ENCODE results near the gene EOLA1.
"Not testable (repeated sequence)": the region's sequence is repeated elsewhere in the genome, so short reads cannot be mapped to it uniquely, and the experiment has no call there.

The EOLA1 gene

DNA sequence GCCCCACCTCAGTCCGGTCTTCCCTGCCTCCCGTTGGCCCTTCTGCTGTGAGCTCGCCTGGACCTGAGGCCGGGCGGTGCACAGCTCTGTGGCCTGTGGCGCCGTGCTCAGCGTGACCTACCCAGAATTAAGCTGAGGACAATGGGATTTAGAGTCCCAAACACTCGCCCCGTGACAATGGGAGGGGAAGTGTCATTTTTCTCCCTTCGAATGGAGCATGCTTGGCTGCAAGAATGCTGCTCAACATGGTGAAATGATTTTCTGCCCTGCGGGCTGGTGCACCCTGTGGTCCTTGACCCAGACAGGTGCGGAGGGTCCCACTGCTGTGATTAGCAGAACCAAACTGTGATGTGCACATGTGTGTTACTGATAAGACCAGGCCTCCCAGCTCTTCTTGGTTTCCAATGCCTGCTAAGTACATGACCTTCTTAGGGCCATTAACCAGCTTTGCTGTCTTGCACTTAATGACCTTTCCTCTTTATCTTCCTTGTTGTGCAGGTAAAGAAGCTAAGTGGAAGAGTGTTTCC lies 772 bp downstream of the EOLA1 start:
- in situ Hi-C loops (cut with MboI; ENCODE audit: low sequenced_read_pairs) = no loop called here

DNA sequence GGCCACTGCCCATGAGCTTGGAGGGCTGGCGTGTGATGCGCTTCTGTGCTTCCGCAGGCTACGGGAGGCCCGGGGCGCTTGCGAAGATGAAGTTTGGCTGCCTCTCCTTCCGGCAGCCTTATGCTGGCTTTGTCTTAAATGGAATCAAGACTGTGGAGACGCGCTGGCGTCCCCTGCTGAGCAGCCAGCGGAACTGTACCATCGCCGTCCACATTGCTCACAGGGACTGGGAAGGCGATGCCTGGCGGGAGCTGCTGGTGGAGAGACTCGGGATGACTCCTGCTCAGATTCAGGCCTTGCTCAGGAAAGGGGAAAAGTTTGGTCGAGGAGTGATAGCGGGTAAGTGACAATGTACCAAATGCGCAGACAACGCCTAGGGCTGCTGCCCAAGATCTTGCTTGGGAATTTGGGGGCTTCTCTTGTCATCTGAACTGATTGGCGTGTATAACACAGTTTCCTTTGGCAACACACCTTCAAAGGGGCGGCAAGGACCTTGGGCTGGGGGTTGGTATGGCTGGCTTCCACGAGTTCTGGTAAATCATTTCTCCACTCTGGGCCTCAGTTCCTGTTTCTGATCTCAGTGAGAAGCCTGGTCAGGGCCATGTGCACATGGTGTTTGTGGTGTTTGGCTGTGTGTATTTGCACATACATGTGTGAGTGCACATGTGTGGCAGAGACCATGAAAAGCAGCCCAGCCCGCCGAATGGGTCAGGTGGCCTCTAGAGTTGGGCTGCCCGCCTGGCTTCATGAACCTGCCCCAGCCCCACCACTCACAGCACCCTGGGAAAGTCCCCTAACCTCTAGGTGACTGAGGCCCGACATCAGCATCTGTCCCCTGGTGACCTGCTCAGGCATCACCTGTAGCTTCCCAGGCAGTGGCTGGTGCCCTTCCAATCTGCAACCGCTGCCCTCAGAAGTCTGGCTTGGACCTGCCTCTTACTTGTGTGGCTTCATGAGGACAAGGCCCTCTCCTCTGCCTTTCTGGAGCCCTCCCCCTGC lies 5.0 kb downstream of the EOLA1 start:
- in situ Hi-C loops (cut with MboI; ENCODE audit: low sequenced_read_pairs) = not testable (repeated sequence)

DNA sequence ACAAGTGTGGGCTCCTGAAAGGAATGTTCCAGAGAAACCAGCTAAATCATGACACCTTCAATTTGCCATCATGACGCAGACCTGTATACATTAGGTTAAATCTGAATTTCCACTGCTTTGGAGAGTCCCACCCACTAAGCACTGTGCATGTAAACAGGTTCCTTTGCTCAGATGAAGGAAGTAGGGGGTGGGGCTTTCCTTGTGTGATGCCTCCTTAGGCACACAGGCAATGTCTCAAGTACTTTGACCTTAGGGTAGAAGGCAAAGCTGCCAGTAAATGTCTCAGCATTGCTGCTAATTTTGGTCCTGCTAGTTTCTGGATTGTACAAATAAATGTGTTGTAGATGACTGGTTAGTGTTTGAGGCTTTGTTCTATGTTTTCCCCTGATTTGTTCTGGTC lies 6.2 kb downstream of the EOLA1 start:
- in situ Hi-C loops (cut with MboI; ENCODE audit: low sequenced_read_pairs) = not testable (repeated sequence)

DNA sequence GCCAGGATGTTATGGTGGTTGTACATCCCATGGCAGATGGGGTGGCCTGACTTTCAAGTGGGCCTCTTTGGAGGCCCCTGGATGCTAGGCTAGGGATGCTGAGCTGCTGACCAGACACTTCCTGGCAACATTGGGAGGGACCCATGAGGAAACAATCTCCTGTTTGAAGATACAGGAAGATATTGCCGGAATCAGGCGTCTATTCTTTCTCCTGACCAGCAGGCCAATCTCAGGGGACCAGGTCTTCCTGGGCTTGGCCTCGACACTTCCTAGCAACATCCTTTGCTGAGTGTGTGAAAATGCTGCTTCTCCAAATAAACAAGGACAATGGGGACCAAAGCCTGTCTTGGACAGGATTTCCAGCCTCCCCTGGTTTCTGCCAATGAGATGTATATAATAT lies 7.0 kb downstream of the EOLA1 start:
- in situ Hi-C loops (cut with MboI; ENCODE audit: low sequenced_read_pairs) = not testable (repeated sequence)

DNA sequence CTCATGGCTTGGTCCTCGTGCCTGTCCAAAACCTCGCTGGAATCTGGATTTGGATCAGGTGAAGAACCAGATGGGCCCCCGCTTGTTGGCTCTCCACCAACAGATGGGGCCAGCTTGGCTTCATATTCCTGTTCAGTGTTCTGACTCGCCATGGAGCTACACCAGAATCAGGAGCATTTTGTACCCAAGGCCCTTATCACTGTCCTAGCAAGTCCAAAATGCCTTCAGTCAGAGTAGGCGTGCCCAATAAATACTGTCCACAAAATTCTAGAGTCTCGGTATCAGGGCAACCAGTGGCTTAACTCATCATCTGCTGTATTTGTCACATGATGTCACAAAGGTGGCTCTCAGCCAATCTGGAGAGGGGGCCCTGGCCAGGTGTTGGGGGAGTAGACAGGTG lies 8.9 kb downstream of the EOLA1 start, which contains the start of gene HSFX3:
HSFX3 (minus strand) TSS at position 224 of the 400 bp plus-strand sequence; CDS start at position 152, 72 bp downstream.
- in situ Hi-C loops (cut with MboI; ENCODE audit: low sequenced_read_pairs) = not testable (repeated sequence)

DNA sequence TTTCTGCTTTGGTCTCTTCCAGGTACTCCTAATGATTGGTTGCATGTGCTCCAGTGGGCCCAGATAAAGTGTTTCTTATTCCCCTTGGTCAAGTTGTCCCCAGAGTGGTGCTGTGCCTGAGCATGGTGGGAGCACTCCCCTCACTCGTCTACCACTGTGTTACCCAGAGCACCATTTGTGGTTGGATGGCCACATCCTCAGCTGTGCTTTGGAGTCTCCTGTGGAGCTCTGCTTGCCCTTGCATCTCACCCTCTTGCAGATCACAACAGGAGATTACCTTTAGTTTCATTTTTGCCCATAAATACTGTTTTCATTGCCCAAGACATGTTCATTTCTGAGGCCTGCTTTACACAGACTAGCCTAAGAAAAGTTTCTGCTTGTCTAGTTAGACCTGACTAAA lies 9.6 kb downstream of the EOLA1 start:
- in situ Hi-C loops (cut with MboI; ENCODE audit: low sequenced_read_pairs) = not testable (repeated sequence)

DNA sequence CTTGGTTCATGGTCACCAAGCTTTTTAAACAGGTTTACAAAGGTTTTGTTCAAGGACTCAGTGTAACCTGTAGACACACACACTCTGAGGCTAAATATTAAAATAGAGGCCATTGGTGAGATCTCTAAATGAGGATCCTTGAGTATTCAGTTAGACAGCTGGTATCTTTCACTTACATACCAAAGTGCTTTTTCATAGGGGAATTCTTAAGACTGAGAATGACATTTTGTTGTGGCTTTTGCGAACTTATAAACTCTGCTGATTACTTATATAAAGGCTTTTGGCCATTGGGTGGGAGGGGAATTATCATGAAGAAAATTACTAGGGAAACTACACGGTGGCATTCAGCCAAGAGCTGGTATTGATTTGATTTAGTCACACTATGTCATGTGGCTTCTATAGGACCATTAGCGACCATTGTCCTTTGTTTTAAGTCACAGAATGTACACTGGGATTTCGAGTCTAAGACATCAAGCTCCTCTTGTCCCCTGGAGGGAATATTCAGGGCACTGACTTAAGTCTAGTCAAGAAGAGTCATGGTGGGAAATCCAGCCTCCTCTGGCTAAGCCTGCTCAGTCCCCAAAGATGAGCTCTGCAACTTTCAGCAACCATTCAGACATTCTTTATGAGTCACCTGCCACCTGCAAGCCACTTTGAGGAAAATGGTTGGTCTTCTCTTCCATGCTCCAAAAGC lies 10.6 kb downstream of the EOLA1 start:
- in situ Hi-C loops (cut with MboI; ENCODE audit: low sequenced_read_pairs) = not testable (repeated sequence)

DNA sequence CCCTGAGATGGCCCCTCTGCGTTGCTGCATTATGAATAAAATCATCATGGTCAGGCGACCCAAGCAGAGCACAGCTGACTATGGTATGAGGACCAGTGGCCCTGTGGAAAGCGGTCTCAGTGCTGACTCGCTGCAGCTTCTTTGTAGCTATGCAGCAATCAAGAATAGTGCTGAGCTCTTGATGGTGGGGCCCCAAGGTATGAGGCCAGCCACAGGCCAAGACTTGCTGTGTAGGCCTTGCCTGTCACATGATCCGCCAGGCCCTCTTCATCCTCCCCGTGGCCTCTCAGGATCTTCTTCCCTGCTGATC lies 11.1 kb downstream of the EOLA1 start:
- in situ Hi-C loops (cut with MboI; ENCODE audit: low sequenced_read_pairs) = not testable (repeated sequence)

DNA sequence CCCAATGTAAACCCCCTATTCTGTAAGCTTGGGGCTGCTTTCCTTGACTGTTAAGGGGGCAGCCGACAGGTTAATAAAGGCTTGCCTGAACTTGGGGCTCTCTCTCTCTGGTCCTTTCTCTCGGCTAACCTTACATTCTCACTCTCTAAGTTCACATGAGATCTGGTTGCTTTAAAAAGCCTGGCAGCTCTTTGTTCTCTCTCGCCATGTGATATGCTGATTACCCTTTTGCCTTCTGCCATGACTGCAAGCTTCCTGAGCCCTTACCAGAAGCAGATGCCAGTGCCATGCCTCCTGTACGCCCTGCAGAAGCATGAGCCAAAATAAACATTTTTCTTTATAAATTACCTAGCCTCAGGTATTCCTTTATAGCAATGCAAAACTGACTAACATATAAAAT lies 14.4 kb downstream of the EOLA1 start:
- in situ Hi-C loops (cut with MboI; ENCODE audit: low sequenced_read_pairs) = not testable (repeated sequence)

DNA sequence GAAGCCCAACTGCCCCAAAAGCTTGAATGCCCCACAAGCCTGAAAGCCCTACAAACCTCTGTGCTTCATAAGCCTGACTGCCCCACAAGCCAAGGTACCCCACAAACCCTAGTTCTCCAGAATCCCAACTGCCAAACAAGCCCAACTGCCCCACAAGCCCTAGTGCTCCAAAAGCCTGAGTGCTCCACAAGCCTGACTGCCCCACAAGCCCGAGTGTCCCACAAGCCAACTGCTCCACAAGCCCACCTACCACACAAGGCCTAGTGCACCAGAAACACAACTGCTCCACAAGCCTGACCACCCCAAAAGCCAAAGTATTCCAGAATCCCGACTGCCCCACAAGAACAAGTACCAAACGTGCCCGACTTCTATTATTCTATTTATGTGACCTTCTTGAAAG lies 22.5 kb downstream of the EOLA1 start:
- in situ Hi-C loops (cut with MboI; ENCODE audit: low sequenced_read_pairs) = no loop called here

DNA sequence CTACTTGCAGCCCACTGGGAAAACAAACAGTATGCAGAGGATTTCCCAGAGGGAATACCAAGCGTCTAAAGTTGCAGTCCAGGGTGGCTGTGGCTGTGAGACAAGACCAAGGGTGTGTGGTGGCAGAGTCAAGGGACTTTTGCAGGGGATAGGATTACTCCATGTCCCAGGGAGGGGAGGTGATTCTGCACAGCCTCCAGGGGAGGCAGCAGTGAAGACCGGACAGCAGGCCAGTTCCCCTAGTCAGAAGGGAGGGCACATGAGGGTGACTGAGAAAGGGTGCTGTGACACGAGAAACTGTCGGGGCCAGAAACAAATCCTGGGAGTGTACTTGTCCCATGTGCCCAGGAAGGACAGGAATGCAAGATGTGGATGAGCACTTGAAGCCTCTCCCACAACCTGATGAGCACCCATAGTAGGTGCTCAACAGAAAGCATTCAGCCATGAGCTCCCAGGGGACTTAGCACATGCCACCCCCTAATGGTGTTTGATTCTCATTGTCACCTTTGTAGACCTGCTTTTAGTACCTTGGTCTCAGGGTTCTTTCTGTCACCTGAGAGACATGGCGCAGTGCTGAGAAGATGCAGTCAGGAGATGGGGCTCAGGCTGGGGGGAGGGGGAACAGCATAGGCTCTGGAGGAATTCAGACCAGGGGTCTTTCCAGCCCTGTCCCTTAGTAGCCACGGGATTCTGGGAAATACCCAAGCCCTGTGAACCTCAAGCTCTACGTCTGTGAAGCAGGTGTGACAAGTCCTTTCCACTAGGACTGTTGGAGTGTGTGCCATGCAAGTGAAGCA lies 27.0 kb downstream of the EOLA1 start:
- in situ Hi-C loops (cut with MboI; ENCODE audit: low sequenced_read_pairs) = no loop called here

DNA sequence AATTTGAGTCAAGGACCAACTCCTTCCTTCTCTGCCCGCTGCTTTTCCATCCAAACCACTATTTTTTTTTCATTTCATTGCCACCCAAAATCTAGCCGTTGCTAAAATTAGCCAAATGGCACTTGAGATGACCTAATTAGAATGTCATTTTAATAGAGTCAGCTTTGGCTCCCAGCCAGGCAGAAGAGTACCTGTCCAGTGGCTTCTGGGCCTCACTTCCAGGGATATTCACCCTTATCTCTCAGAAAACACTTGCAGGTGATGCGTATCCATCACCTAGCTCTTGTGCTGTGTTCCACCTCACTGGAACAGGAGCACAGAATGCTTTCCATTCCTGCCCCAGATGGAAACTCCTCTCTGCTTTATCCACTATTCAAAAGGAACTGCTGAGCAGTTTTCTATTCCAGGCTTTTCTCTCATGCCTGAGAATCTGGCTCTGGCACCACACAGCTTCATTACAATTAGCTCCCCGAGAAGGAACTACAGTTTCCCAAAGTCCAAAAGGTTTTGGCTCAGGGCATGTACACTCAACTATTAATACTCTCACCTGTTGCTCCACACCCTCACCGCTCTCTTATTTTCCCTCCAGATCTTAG lies 28.0 kb downstream of the EOLA1 start:
- in situ Hi-C loops (cut with MboI; ENCODE audit: low sequenced_read_pairs) = no loop called here

DNA sequence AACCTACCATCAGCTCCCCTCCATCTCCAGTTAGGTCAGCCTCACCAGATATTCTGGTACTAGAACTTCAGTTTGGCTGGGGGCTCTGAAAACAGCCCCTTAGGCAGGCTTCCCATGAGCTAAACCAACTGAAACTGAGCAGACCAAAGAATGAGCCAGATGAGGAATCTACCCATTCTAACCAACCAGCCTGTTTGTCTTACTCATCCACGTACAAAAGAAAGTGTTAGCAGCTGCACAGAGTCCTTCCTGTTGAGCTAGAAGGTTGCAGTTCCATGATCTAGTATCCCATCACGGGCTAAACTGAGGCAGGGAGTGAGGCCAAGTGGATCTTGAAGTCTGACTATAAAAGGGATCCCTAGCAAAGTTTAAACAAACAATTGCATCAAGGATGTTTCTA lies 29.0 kb downstream of the EOLA1 start:
- in situ Hi-C loops (cut with MboI; ENCODE audit: low sequenced_read_pairs) = no loop called here

DNA sequence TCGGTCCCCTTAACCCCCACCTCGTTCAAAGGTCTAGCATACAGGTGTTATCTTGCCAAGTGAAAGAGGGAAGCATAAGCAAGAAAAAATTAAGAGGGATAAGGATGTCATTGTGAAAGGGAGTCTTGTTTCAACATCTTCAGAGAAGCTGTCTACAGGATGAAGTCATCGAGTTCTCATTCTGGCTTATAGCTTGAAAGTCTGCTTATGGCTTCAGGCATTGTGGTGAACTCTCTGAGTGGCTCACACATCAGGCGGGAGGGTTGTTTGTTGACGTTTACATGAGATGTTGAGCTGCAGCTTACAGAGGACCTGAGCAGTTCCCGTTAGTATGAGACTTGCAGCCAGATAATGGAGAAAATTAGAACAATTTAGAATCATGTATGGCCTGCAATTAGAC lies 29.9 kb downstream of the EOLA1 start:
- in situ Hi-C loops (cut with MboI; ENCODE audit: low sequenced_read_pairs) = no loop called here

DNA sequence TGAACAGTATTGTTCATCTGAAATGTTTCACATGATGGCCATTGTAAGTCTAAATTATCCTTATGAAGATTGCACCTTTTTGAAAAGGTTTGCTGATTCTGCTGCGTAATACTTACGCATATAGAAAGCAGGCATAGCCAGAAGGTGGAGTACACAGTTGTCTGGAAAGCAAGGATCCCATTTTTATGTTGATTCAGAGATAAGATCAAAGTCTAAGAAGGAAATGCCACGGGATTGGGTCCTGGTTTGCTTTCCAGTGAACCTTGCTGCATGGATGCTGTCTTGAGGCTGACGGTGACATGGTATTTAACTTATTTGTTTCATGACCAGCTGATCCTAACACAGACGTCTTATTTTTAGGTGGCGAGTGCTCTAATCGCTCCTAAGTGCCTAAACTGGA lies 31.0 kb downstream of the EOLA1 start:
- in situ Hi-C loops (cut with MboI; ENCODE audit: low sequenced_read_pairs) = no loop called here

DNA sequence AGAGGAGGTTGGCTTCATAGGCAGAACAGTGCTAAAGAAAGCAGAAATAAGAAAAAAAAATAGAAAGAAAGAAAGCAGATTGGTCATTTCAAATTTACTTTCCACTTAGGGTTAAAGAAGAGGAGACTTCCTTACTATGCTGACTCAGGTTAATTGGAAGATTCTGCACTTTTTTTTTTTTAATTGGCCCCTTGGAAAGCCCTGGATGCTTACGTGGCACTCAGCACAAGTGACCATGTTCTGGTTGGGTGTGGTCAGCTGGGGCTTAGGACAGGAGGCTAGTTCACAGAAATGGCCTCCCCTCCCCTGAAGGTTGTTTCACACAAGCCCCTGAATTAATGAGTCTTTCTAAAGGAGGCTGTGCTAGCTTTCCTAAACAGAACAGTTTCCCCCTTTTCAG lies 31.9 kb downstream of the EOLA1 start:
- in situ Hi-C loops (cut with MboI; ENCODE audit: low sequenced_read_pairs) = no loop called here

DNA sequence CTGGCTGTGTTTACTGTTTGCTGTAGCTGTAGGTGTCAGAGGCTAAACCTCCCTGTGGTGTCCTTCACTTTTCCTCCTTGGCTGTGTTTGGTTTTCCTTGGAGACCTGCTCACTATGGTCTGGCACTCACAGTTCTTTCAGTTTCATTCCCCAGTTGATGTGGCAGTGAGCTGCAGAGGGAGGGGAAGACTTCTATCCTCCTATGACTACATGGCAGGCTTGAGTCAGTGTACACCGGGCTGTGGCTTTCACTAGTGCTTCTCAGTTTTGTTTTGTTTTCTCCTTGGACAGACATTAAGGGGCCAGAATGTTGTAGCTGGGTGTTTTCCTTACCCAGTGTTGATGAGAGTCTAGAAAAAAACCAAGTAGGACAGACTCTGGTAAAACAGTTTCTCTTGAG lies 32.6 kb downstream of the EOLA1 start:
- in situ Hi-C loops (cut with MboI; ENCODE audit: low sequenced_read_pairs) = not testable (repeated sequence)

DNA sequence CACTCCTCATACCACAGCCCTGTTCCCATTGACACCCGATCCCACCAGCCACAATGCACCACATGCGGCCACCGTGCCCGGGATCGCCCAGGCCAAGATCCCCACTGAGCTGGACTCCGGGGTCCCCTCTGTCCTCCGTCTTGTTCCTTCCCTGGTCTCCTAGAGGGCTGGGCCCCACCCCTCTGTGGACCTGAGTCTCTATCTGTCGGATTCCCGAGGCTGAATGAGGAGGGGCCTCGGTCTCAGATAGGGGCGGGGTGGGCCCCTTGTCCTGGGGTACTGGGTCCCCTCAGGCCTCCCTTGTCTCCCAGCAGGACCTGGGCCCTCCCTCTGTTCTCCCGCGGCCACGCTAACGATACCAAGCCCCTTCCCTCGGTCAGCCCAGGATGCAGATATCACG lies 44.8 kb downstream of the EOLA1 start:
- in situ Hi-C loops (cut with MboI; ENCODE audit: low sequenced_read_pairs) = not testable (repeated sequence)

DNA sequence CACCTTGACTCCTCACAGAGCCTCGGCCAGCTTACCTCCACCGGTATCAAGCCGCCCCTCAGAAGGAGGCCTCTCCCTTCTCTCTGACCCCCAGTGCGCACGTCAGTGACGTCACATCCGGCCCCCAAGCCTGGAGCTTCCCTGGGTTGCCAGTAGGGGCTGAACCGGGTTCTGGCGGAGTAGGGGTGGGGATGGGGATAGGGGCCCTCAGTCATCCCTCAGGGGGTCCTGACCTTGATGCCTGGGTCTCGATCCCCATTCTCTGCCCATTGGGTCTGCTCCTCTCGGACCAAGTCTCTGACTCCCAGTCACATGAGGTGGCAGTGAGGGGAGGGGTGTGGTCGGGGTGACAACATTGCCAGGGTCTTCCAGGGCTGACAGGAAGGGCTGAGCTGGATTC lies 46.5 kb downstream of the EOLA1 start, which contains the start of gene MAGEA9B:
MAGEA9B (minus strand) TSS at position 101 of the 400 bp plus-strand sequence. CDS start 4,280 bp downstream, outside the sequence.
- in situ Hi-C loops (cut with MboI; ENCODE audit: low sequenced_read_pairs) = not testable (repeated sequence)

DNA sequence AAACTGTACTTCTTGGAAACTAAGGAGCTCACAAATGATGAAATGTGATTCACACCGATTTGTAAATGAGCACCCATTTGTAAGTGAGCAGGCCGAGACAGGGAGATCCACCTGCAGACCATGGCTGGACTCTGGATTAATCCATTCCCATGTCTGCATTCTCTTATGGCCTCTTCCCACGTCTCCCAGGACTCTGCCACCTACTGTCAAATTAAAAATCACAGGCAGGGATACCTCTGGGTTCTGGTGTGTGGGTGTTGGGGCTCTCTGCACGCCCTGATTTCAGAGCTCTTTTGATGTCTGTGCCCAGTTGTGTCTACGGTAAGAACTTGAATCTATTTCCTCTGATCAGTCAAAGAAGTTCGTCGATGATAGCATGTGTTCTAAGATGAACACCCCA lies 50.2 kb downstream of the EOLA1 start:
- in situ Hi-C loops (cut with MboI; ENCODE audit: low sequenced_read_pairs) = not testable (repeated sequence)
